ENCODE data around the gene CIDEA.
"Not testable (repeated sequence)": the region's sequence is repeated elsewhere in the genome, so short reads cannot be mapped to it uniquely, and the experiment has no call there.

Gene CIDEA, protein sequence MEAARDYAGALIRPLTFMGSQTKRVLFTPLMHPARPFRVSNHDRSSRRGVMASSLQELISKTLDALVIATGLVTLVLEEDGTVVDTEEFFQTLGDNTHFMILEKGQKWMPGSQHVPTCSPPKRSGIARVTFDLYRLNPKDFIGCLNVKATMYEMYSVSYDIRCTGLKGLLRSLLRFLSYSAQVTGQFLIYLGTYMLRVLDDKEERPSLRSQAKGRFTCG

GRCh38 chr18:12254136-12254819 is at the start of gene CIDEA:
Gene CIDEA, plus strand, starts transcription at chr18:12254361. Its CDS starts 23 bp downstream, at chr18:12254384.
- DNase-seq: peak; percentile 59

- DNase-seq: not testable (repeated sequence)
Measured at GRCh38 chr18:12208296-12209153, 45.6 kb upstream of the CIDEA start.

GRCh38 chr18:12212308-12212707 is 41.9 kb upstream of the CIDEA start:
- DNase-seq: not testable (repeated sequence)

- not testable (repeated sequence) for DNase-seq
Measured at GRCh38 chr18:12214296-12215005, 39.7 kb upstream of the CIDEA start.

DNA sequence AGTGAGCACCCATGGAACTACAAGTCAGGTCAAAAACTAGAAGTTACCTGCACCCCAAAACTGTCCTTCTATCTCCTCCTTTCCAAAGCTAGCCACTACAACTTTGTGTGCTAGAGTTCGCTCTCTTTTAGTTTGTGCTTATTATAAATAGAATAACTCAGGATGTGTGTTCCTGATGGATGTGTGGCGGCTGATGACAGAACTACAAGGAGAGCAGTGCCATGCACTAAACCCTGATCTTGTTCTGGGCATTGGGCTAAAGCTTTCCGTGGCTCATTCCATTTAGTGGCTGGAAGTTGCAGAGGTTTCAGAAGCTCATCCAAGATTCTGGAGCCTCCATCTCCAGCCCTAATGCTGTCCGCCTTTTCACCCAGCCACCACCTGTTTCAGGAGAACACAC is 37.7 kb upstream of the CIDEA start:
- DNase-seq: not testable (repeated sequence)

- not testable (repeated sequence) for DNase-seq
Measured at GRCh38 chr18:12218603-12219002, 35.6 kb upstream of the CIDEA start.

GRCh38 chr18:12222041-12222440 is 32.1 kb upstream of the CIDEA start:
- DNase-seq: not testable (repeated sequence)

GRCh38 chr18:12223326-12223725 is 30.8 kb upstream of the CIDEA start:
- DNase-seq: not testable (repeated sequence)

DNA sequence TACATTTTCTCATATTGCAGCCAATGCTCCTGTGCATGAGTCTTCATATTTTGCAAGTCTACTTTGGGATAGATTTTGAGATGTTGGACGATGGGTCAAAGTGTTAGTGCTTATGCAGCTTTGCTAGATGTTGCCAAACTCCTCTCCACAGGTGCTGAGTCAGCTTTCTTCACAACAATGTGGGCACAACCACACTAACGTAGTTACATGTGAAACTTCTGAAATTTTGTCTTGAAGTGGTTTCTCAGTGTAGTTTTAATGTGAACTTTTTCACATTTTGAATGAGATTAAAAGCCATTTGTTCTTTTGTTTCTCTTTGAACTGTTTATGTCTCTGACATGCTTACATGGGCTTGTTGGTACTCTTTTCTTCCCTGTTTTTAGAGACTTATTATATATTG is 27.4 kb upstream of the CIDEA start:
- not testable (repeated sequence) for DNase-seq

DNA sequence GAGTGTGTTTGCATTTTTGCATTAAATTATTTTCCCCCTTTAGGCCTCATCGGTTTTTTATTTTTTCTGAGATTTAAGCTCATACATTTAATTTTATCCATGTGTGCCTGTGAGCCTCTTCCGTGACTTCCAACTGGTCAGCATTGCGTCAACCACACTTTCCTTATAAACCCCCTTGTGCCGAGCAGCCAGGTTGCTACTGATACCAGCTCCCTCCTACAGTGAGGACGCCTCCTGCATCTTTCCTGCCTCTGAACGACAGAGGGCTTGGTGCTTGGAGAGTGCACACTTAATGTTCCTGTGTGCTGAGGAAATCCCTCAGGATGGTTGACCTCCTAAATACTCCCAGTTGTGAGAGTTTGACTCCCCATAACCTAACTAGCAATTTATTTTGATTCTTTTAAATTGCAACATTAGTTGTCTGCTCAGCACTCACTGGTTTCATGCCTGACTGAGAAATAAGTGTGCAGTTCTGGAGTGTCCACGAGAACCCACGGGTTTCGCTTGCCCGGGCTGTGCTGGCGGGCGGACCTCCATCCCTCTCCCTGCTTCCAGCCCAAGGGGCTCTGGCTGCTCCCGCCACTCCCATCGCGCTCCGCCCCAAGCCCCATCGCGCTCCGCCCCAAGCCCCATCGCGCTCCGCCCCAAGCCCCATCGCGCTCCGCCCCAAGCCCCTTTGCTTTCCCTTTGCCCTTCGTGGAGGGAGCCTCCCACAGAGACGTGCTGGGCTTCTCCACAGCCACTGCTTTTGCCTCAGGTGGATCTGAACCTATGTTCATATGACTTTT is 26.6 kb upstream of the CIDEA start:
- DNase-seq: not testable (repeated sequence)

GRCh38 chr18:12228308-12228707 is 25.9 kb upstream of the CIDEA start:
- not testable (repeated sequence) for DNase-seq

DNA sequence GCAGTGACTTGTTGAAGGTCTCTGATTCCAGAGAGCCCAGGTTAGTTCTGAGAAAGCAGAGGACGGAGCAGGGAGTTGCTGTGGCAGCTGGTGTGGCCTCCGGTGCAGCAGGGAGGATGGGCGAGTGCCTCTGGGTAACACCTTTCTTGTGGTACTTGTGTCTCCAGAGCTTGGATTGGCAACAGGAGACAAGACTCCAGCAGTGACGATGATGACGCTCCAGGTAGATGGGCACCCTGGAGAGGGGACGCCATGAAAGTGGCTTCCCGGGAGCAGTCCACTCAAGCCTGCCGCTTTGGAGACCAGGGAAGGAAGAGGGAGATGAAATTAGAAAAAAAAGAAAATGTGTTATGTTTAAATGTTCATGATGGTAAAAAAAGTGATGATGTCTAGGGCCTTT is 23.6 kb upstream of the CIDEA start:
- not testable (repeated sequence) for DNase-seq

GRCh38 chr18:12231040-12231882 is 22.9 kb upstream of the CIDEA start:
- no peak for DNase-seq

DNA sequence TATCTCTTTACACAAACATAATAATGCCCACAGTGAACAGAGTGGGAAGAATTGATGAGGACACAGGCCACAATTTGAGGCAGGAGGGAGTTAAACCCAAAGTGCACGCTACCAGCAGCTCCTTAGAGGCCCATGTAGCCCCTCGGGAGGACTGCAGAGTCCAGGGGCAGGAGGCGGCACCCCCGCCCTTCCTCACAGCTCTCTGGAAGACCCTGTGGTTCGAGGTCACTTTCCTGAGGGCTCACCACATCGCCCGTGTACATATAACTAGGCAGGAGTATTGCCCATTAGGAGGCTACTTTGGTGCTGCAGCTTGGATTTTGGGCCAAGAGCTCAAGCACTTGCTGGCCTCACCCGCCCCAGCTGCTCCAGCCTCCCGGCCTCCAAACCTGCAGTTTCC is 22.2 kb upstream of the CIDEA start:
- DNase-seq: no peak

GRCh38 chr18:12233378-12233777 is 20.8 kb upstream of the CIDEA start:
- no peak for DNase-seq

DNA sequence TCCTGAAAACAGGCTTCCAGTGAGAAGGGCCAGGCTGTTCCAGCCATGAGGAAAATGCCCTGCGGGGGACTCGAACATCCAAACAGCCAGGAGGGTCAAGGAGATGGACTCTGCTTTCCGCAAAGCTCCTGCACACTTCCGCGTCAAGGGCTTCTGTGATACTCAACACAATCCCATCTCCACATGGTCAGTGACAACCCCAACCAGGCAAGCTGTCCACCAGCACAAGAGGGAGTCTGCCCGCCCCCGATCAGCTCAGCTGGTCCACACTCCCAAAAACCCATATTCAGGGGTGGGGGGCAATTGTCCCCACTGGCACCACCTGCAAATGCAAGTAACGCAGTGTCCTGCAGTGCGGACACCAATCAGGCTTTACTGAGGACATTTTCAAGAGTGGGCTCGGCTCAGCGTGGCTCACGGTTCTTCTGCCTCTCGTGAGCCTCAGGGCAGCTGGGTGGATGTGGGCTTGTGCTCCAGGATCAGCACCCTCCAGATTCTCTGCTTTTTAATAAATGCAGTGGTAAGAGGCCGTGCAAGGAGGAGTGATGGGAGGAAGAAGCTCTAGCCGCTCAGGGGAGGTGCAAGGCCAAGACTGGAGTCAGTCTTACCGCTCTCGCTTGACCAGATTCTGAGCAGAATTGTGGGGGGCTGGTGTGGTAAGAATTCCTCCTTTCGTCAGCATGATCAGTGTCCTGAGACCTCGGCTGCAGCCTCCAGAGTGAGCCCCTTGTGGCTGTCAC is 19.5 kb upstream of the CIDEA start:
- no peak for DNase-seq

DNA sequence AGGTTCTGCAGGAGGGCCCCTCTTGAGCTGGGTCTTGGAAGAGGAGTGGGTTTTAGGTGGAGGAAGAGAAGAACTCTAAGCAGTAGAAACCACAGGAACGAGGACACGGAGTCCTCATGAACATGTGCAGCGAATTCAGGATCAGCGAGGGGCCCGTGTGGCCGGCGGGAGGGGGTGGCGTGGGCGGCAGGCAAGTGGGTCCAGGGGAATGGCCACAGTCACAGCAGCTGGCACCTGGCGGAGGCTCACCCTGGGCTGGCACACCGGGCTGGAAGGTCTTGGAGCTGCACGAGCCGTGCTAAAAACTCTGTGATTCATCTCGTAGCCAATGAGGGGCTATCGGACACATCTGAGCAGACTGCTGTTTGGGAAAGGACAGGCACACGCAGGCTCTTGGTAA is 18.0 kb upstream of the CIDEA start:
- DNase-seq: no peak

- DNase-seq: peak; percentile 82
Measured at GRCh38 chr18:12236934-12237832, 17.0 kb upstream of the CIDEA start.

DNA sequence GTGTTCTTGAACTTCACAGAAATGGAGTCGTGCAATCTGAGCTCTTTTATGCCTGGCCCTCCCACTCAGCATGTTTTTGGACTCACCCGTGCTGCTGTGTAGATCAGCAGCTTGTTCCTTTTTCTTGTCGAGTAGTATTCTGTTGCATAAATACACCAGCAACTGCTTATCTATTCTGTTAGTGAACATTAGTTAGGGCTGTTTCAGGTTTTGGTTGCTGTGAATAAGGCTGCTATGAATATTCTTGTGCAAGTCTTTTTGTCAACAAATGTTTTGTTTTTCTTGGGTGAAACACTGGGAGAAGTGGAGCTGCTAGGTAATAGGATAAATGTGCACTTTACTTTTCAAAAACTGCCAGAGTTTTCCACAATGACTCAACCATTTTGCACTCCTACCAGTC is 15.3 kb upstream of the CIDEA start:
- DNase-seq: no peak

Measured in femur (tissue), 1 donor.